Heart left ventricle (tissue), 16 donors: ENCODE measurements around the gene TALDO1. TPM values are rescaled to one million over a fixed set of nuclear protein-coding genes. Genes with fewer than 3 reads are reported as not detected.

Experiments used
- ATAC-seq, 4 donors: fragments of 200-7000 bp; cut with Tn5 transposase; one replicate each; pipeline ENCODE4 v1.9.1; 2020 to 2022; ENCODE audit warnings: moderate library complexity in 4 of 4, mild to moderate bottlenecking in 3 of 4, moderate number of reproducible peaks in 1 of 4
- DNase-seq, 5 donors: peaks; one replicate each; pipeline ENCODE4 v3.0.0-alpha.2; 2020
- H3K27ac ChIP-seq, 12 donors: fragments of 200-600 bp; sonication (generic) in 4 of 12; one replicate each; pipeline versions ENCODE4 v1.5.0 to v1.8.0; 2016 to 2022; ENCODE audit warnings: mild to moderate bottlenecking in 2 of 12
- H3K27me3 ChIP-seq, 9 donors: fragments of 200-600 bp; sonication (generic) in 2 of 9; one replicate each; pipeline versions ENCODE4 v1.5.1 to v1.8.0; 2016 to 2022; ENCODE audit warnings: mild to moderate bottlenecking in 3 of 9
- H3K36me3 ChIP-seq, 9 donors: fragments of 200-600 bp; sonication (generic) in 2 of 9; one replicate each; pipeline versions ENCODE4 v1.5.0 to v1.8.0; 2018 to 2022; ENCODE audit warnings: mild to moderate bottlenecking in 2 of 9
- H3K4me1 ChIP-seq, 12 donors: fragments of 200-600 bp; sonication (generic) in 4 of 12; one replicate each; pipeline versions ENCODE4 v1.5.0 to v1.8.0; 2016 to 2022; ENCODE audit warnings: mild to moderate bottlenecking in 3 of 12
- H3K4me3 ChIP-seq, 12 donors: fragments of 200-600 bp; sonication (generic) in 4 of 12; one replicate each; pipeline versions ENCODE4 v1.5.0 to v1.8.0; 2017 to 2022; ENCODE audit warnings: mild to moderate bottlenecking in 9 of 12, moderate library complexity in 4 of 12
- H3K9me3 ChIP-seq, 12 donors: fragments of 200-600 bp; sonication (generic) in 4 of 12; one replicate each; pipeline versions ENCODE4 v1.5.0 to v1.8.0; 2016 to 2022; ENCODE audit warnings: mild to moderate bottlenecking in 1 of 12
- CTCF ChIP-seq, 12 donors: fragments of 200-600 bp; sonication (generic) in 4 of 12; IDR thresholded peaks; one replicate each; pipeline versions ENCODE4 v1.5.0 to v1.8.0; 2018 to 2022; ENCODE audit warnings: antibody characterized with exemption in 12 of 12, mild to moderate bottlenecking in 5 of 12
- POLR2A ChIP-seq, 2 donors: fragments of 450-650 bp; IDR thresholded peaks; one replicate each; pipeline ENCODE4 v1.6.1; 2017; ENCODE audit warnings: antibody characterized with exemption in 2 of 2, mild to moderate bottlenecking in 2 of 2, moderate library complexity in 2 of 2
- WGBS, 4 donors: extraction: QIAGEN DNeasy Blood & Tissue Kit in 2 of 4; methylation state at CpG; one replicate each; pipeline versions ENCODE4 v1.1.5 to v1.1.7; 2013 to 2018; 5-methylcytosine and 5-hydroxymethylcytosine counted together
- intact Hi-C, 10 donors: fragments of 100-400 bp; cut with DNase I; formaldehyde crosslinking; loops; one replicate each; pipeline versions ENCODE4 v1.11.1 to v1.14.2; 2022
- polyA plus RNA-seq, 2 donors: library from polyadenylated mRNA; stranded (reverse); fragments of 200-250 nt; gene quantifications; one replicate each; pipeline ENCODE4 v1.2.3, GENCODE V29; 2013
- total RNA-seq, 9 donors: library from RNA; depleted of rRNA in 2 of 9; stranded (reverse); fragments of >200 nt in 2 of 9; fragmentation: NEBNext Ultra II Directional in 3 of 9; extraction: Animal tissue kit (Norgen Biotek cat#: 25700) in 3 of 9; gene quantifications; one replicate each; pipeline versions ENCODE4 v1.1.0 to v1.2.4, GENCODE V29; 2016 to 2023
- donor health status: ischemic (EF 13 %, LVEDD 7.1; RV severe dilation, severe dysfunction).
- donor health status: healthy with polysubstance abuse.
- donor health status: DM: no; HTN: yes; CAD: no.
- donor health status: DM: no; HTN: no; CAD: no.
- donor health status: ischemic (EF 25% LVEDD 6.9; RV normal size, moderate dysfunction).
- donor health status: ischemic (EF 25% LVEDD 5.7; RV mildly dilated, moderate dysfunction).
- donor health status: healthy.
- donor health status: DM: yes; HTN: yes; CAD: no.
- donor health status: ischemic (EF 35%, LVEDD 5.7; RV mildly dilated, moderate dysfunction).
- donor health status: nonischemic (EF 11% LVEDD 7.7; RV severe dilation, severe dysfunction).
- donor health status: DM: yes; HTN: yes; CAD: no.
- donor health status: PGD.
- donor health status: ischemic (EF 29% LVEDD 5.4; RV normal size, mild dysfunction).
- donor health status: nonischemic (EF 23%, LVEDD 6.1; RV moderate dilation, normal function).

TALDO1 gene
- total and polyA plus RNA-seq, 11 donors: 66.9 to 145 (median 105) TPM

- no peaks in the 10 kb centered on the region for H3K9me3 ChIP-seq
- 85 to 94% (median 93%) methylated on average over 10 to 11 of the region's 11 CpGs for WGBS, 4 donors
- no peak for DNase-seq
Measured at GRCh38 chr11:767238-767637, 20.0 kb downstream of the TALDO1 start.

GRCh38 chr11:769887-770641 lies 22.8 kb downstream of the TALDO1 start:
- Histone ChIP-seq H3K9me3 (no peaks in the 10 kb centered on the region), H3K36me3 (peaks cover 0 to 80% (median 59%) of the 10 kb centered on the region in 9 donors), H3K27ac (no peak overlapping the region), H3K4me1 (peaks cover 0 to 14% (median 3%) of the 10 kb centered on the region in 12 donors), H3K27me3 (no peaks in the 10 kb centered on the region), H3K4me3 (no peak overlapping the region)
- ATAC-seq (no peak), DNase-seq (no peak)
- no peak for TF ChIP-seq CTCF (IDR thresholded peaks at IDR 0.05)
- intact Hi-C loops: no loop called here
- 87 to 90% (median 88%) methylated on average over 21 to 23 of the region's 23 CpGs for WGBS, 4 donors

More at GRCh38 chr11:767238-767637, 20.0 kb downstream of the TALDO1 start:
- Histone ChIP-seq H3K27ac (no peak overlapping the region), H3K36me3 (peaks cover 0 to 89% (median 70%) of the 10 kb centered on the region in 9 donors), H3K4me1 (no peaks in the 10 kb centered on the region), H3K27me3 (no peaks in the 10 kb centered on the region), H3K4me3 (no peak overlapping the region)
- intact Hi-C loops: no loop called here
- no peak for TF ChIP-seq CTCF (IDR thresholded peaks at IDR 0.05)
- TF ChIP-seq POLR2A (IDR thresholded peaks at IDR 0.05): no peak
- ATAC-seq: no peak

- Histone ChIP-seq H3K4me1 (peaks cover 0 to 22% (median 11%) of the 10 kb centered on the region in 12 donors), H3K4me3 (no peak overlapping the region), H3K9me3 (no peaks in the 10 kb centered on the region), H3K27me3 (no peaks in the 10 kb centered on the region), H3K27ac (no peak overlapping the region), H3K36me3 (peaks cover 0 to 73% (median 56%) of the 10 kb centered on the region in 9 donors)
- TF ChIP-seq CTCF (IDR thresholded peaks at IDR 0.05): no peak
- no peak for TF ChIP-seq POLR2A (IDR thresholded peaks at IDR 0.05)
- DNase-seq (peak in 1 of 5 donors; percentile 17), ATAC-seq (no peak)
- 89 to 93% (median 91%) methylated on average over 11 to 32 of the region's 32 CpGs for WGBS, 4 donors
- intact Hi-C loops: no loop called here
Measured at GRCh38 chr11:770642-771616, 23.7 kb downstream of the TALDO1 start.
